SH-SY5Y (cell line): ENCODE results near the gene PHACTR2.

Experiments used
- GATA2 ChIP-seq: IDR thresholded peaks from 2 replicates; pipeline ENCODE4 v1.6.1; 2011; ENCODE audit warnings: mild to moderate bottlenecking, low read depth, low read length
- GATA3 ChIP-seq: IDR thresholded peaks from 2 replicates; pipeline ENCODE4 v1.6.1; 2011; ENCODE audit warnings: low read depth, mild to moderate bottlenecking, low read length, moderate library complexity

DNA sequence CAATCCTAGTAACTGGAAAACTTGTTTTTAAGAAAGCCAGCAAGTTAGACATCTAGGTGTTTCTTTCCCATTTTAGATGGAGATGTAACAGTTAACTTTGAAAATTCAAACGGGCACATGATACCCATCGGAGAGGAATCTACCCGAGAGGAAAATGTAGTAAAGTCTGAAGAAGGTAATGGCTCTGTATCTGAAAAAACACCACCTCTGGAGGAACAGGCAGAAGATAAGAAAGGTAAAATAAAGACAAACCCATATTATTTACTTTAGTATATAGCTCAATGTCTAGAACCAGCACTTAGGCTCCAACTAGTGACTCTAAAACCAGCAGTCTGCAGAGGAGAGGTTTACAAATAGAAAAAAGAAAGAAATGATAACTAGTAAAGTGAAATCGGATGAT, 75.9 kb downstream of the PHACTR2 start:
- no peak for TF ChIP-seq GATA2
- TF ChIP-seq GATA3, result no peak
